SU-DHL-6 (cell line): ENCODE data around the gene FAM124A.

Source experiments
- H2AFZ ChIP-seq: fragments of 200-600 bp; sonication (generic); 2 replicates; pipeline ENCODE4 v1.6.1; 2014; ENCODE audit warnings: low read depth, mild to moderate bottlenecking, moderate library complexity, mixed read lengths, antibody characterized with exemption, low read length; ENCODE audit not compliant: severe bottlenecking
- H3F3A ChIP-seq: fragments of 200-600 bp; shearing (Covaris generic); 2 replicates; pipeline ENCODE4 v1.6.0; 2016; ENCODE audit warnings: antibody characterized with exemption, mild to moderate bottlenecking; ENCODE audit not compliant: insufficient read depth
- H3K27ac ChIP-seq: fragments of 200-600 bp; sonication (generic); 2 replicates; pipeline ENCODE4 v1.5.1; 2016; ENCODE audit warnings: low read depth, mild to moderate bottlenecking, low read length, moderate library complexity, mixed read lengths
- H3K27me3 ChIP-seq: fragments of 200-600 bp; sonication (generic), shearing (Covaris generic); 2 replicates; pipeline ENCODE4 v1.6.0; 2014; ENCODE audit warnings: mild to moderate bottlenecking, low read length
- H3K36me3 ChIP-seq: fragments of 200-600 bp; sonication (generic); 2 replicates; pipeline ENCODE4 v1.6.1; 2014; ENCODE audit warnings: mild to moderate bottlenecking, low read length, mixed read lengths
- H3K4me2 ChIP-seq: fragments of 300-600, 200-600 bp; shearing (Covaris generic), sonication (generic); 2 replicates; pipeline ENCODE4 v1.6.0; 2014; ENCODE audit warnings: low read length, low read depth, mild to moderate bottlenecking; ENCODE audit not compliant: poor library complexity, severe bottlenecking
- H3K4me3 ChIP-seq: fragments of 200-600 bp; sonication (generic); 2 replicates; pipeline ENCODE4 v1.5.1; 2014; ENCODE audit warnings: antibody characterized with exemption, low read length, mild to moderate bottlenecking, mixed read lengths; ENCODE audit not compliant: insufficient read depth, poor library complexity, severe bottlenecking
- H3K79me2 ChIP-seq: fragments of 200-600 bp; sonication (generic); 2 replicates; pipeline ENCODE4 v1.6.1; 2014; ENCODE audit warnings: mild to moderate bottlenecking, low read length, moderate library complexity; ENCODE audit not compliant: insufficient read depth
- H3K9ac ChIP-seq: fragments of 200-600 bp; sonication (generic); 2 replicates; pipeline ENCODE4 v1.7.0; 2014; ENCODE audit warnings: mild to moderate bottlenecking, low read length
- H3K9me2 ChIP-seq: fragments of 200-600 bp; sonication (generic); replicated peaks from 2 replicates; pipeline ENCODE4 v1.6.1; 2014; ENCODE audit warnings: low read length; ENCODE audit not compliant: insufficient read depth
- H3K9me3 ChIP-seq: fragments of 200-600 bp; sonication (generic); 2 replicates; pipeline ENCODE4 v1.6.1; 2014; ENCODE audit warnings: low read length, mixed read lengths; ENCODE audit not compliant: insufficient read depth
- H4K20me1 ChIP-seq: fragments of 200-600 bp; sonication (generic); 2 replicates; pipeline ENCODE4 v1.6.1; 2014; ENCODE audit warnings: low read depth, mild to moderate bottlenecking, antibody characterized with exemption, low read length, moderate library complexity, mixed read lengths
- CTCF ChIP-seq: fragments of 200-600 bp; sonication (generic); IDR thresholded peaks from one replicate; pipeline ENCODE4 v1.5.1; 2017; ENCODE audit warnings: antibody characterized with exemption, mild to moderate bottlenecking, low read length, moderate library complexity; ENCODE audit not compliant: insufficient read depth, poor library complexity, severe bottlenecking
- EZH2phosphoT487 ChIP-seq: fragments of 200-600 bp; sonication (generic), shearing (Covaris generic); conservative IDR thresholded peaks from 2 replicates; pipeline ENCODE4 v1.6.1; 2018; ENCODE audit warnings: mild to moderate bottlenecking, antibody characterized with exemption, low read length, moderate library complexity, mixed read lengths

FAM124A gene

GRCh38 chr13:51321836-51322235 lies 99.6 kb downstream of the FAM124A start:
- H3K4me2 ChIP-seq, result no peak overlapping the region
- no peaks in the 10 kb centered on the region for H3K36me3 ChIP-seq
- H3F3A ChIP-seq, result no peaks in the 10 kb centered on the region
- H2AFZ ChIP-seq, result no peak overlapping the region
- no peaks in the 10 kb centered on the region for H3K27me3 ChIP-seq
- H3K9ac ChIP-seq, result no peak overlapping the region
- H3K4me3 ChIP-seq, result no peak overlapping the region
- H4K20me1 ChIP-seq, result no peaks in the 10 kb centered on the region
- no peaks in the 10 kb centered on the region for H3K9me3 ChIP-seq
- no peaks in the 10 kb centered on the region for H3K79me2 ChIP-seq
- H3K9me2 ChIP-seq, result no peaks in the 10 kb centered on the region
- H3K27ac ChIP-seq, result no peak overlapping the region
- no peak for TF ChIP-seq EZH2phosphoT487
- no peak for TF ChIP-seq CTCF

- no peaks in the 10 kb centered on the region for H3K27me3 ChIP-seq
- H3K4me3 ChIP-seq, result no peak overlapping the region
- H3K9me3 ChIP-seq, result no peaks in the 10 kb centered on the region
- H3K9ac ChIP-seq, result no peak overlapping the region
- H4K20me1 ChIP-seq, result no peaks in the 10 kb centered on the region
- H3K4me2 ChIP-seq, result no peak overlapping the region
- H2AFZ ChIP-seq, result no peak overlapping the region
- no peak overlapping the region for H3K27ac ChIP-seq
- H3K36me3 ChIP-seq, result no peaks in the 10 kb centered on the region
- no peaks in the 10 kb centered on the region for H3F3A ChIP-seq
- no peaks in the 10 kb centered on the region for H3K79me2 ChIP-seq
- H3K9me2 ChIP-seq, result no peaks in the 10 kb centered on the region
- TF ChIP-seq EZH2phosphoT487 (no peak), CTCF (no peak)
Measured at GRCh38 chr13:51322826-51323225, 100.6 kb downstream of the FAM124A start.

- H3K4me2 ChIP-seq, result no peak overlapping the region
Measured at GRCh38 chr13:51323824-51324511, 101.8 kb downstream of the FAM124A start.

More at GRCh38 chr13:51323824-51324511, 101.8 kb downstream of the FAM124A start:
- no peaks in the 10 kb centered on the region for H4K20me1 ChIP-seq
- H3K4me3 ChIP-seq, result no peak overlapping the region
- no peaks in the 10 kb centered on the region for H3K9me3 ChIP-seq
- H3K9me2 ChIP-seq, result no peaks in the 10 kb centered on the region
- H2AFZ ChIP-seq, result no peak overlapping the region
- TF ChIP-seq CTCF (no peak), EZH2phosphoT487 (no peak)
- no peaks in the 10 kb centered on the region for H3F3A ChIP-seq
- no peak overlapping the region for H3K27ac ChIP-seq
- no peaks in the 10 kb centered on the region for H3K36me3 ChIP-seq
- H3K27me3 ChIP-seq, result no peaks in the 10 kb centered on the region
- no peaks in the 10 kb centered on the region for H3K79me2 ChIP-seq
- H3K9ac ChIP-seq, result no peak overlapping the region
